Nephron (organoid): ENCODE data around the gene SFRP2.

Source experiments
- H3K27ac Mint-ChIP-seq, 3 experiments: 2 replicates each; pipeline ENCODE4 v1.8.0; 2020; ENCODE audit warnings: mixed read lengths in 3 of 3, mild to moderate bottlenecking in 2 of 3, moderate library complexity in 1 of 3
- H3K27me3 Mint-ChIP-seq: 2 replicates; pipeline ENCODE4 v1.8.0; 2021; ENCODE audit warnings: low read depth, mild to moderate bottlenecking, moderate library complexity, mixed read lengths
- H3K36me3 Mint-ChIP-seq: 2 replicates; pipeline ENCODE4 v1.8.0; 2020; ENCODE audit warnings: low read depth, mixed read lengths
- H3K4me1 Mint-ChIP-seq: 2 replicates; pipeline ENCODE4 v1.8.0; 2020; ENCODE audit warnings: mixed read lengths
- H3K4me3 Mint-ChIP-seq, 3 experiments: 2 replicates each; pipeline ENCODE4 v1.8.0; 2020; ENCODE audit warnings: mild to moderate bottlenecking in 3 of 3, mixed read lengths in 3 of 3, moderate library complexity in 2 of 3
- H3K9me3 Mint-ChIP-seq: 2 replicates; pipeline ENCODE4 v1.8.0; 2020; ENCODE audit warnings: mixed read lengths
- CTCF ChIP-seq, 3 experiments: fragments of 200-600 bp; sonication (generic); IDR thresholded peaks; one replicate each; pipeline ENCODE4 v1.5.0; 2021; ENCODE audit warnings: antibody characterized with exemption in 3 of 3; ENCODE audit not compliant: unreplicated experiment in 3 of 3

Gene SFRP2

GRCh38 chr4:153817466-153817865, 28.6 kb upstream of the SFRP2 start:
- Mint-ChIP-seq H3K4me1 (peaks cover 10% of the 10 kb centered on the region), H3K9me3 (peaks cover 40% of the 10 kb centered on the region), H3K4me3 (no peak overlapping the region), H3K27me3 (peaks cover 4% of the 10 kb centered on the region), H3K27ac (no peak overlapping the region), H3K36me3 (no peaks in the 10 kb centered on the region)
- no peak for TF ChIP-seq CTCF (IDR thresholded peaks at IDR 0.05; ENCODE audit: unreplicated experiment in 3 of 3)

- no peak for TF ChIP-seq CTCF (IDR thresholded peaks at IDR 0.05; ENCODE audit: unreplicated experiment in 3 of 3)
- H3K27me3 Mint-ChIP-seq: no peaks in the 10 kb centered on the region
- peaks cover 40% of the 10 kb centered on the region for H3K9me3 Mint-ChIP-seq
- H3K36me3 Mint-ChIP-seq: no peaks in the 10 kb centered on the region
- H3K27ac Mint-ChIP-seq: no peak overlapping the region
- no peak overlapping the region for H3K4me3 Mint-ChIP-seq
- H3K4me1 Mint-ChIP-seq: peaks cover 12% of the 10 kb centered on the region
These were observed 27.7 kb upstream of the SFRP2 start for GRCh38 chr4:153816542-153816941.

GRCh38 chr4:153814789-153815188, 25.9 kb upstream of the SFRP2 start:
- Mint-ChIP-seq H3K9me3 (peaks cover 37% of the 10 kb centered on the region), H3K27me3 (no peaks in the 10 kb centered on the region), H3K27ac (peak overlapping the region in 1 of 3 experiments; percentile 36), H3K4me1 (peaks cover 14% of the 10 kb centered on the region), H3K4me3 (no peak overlapping the region), H3K36me3 (no peaks in the 10 kb centered on the region)
- no peak for TF ChIP-seq CTCF (IDR thresholded peaks at IDR 0.05; ENCODE audit: unreplicated experiment in 3 of 3)

GRCh38 chr4:153809916-153810810, 21.3 kb upstream of the SFRP2 start:
- no peaks in the 10 kb centered on the region for H3K27me3 Mint-ChIP-seq
- H3K4me3 Mint-ChIP-seq: no peak overlapping the region
- H3K27ac Mint-ChIP-seq: peak overlapping the region in 1 of 3 experiments; percentile 22
- TF ChIP-seq CTCF (IDR thresholded peaks at IDR 0.05; ENCODE audit: unreplicated experiment in 3 of 3): no peak
- H3K36me3 Mint-ChIP-seq: no peaks in the 10 kb centered on the region
- H3K4me1 Mint-ChIP-seq: peaks cover 20% of the 10 kb centered on the region
- peaks cover 7% of the 10 kb centered on the region for H3K9me3 Mint-ChIP-seq

- Mint-ChIP-seq H3K4me1 (peaks cover 28% of the 10 kb centered on the region), H3K9me3 (peaks cover 2% of the 10 kb centered on the region), H3K36me3 (no peaks in the 10 kb centered on the region), H3K27ac (peak overlapping the region in 2 of 3 experiments; percentile 22 to 75), H3K27me3 (no peaks in the 10 kb centered on the region), H3K4me3 (no peak overlapping the region)
- TF ChIP-seq CTCF (IDR thresholded peaks at IDR 0.05; ENCODE audit: unreplicated experiment in 3 of 3): no peak
These were observed 20.4 kb upstream of the SFRP2 start for GRCh38 chr4:153809307-153809706.

- no peaks in the 10 kb centered on the region for H3K36me3 Mint-ChIP-seq
These were observed 19.3 kb upstream of the SFRP2 start for GRCh38 chr4:153808175-153808574.

More at GRCh38 chr4:153808175-153808574, 19.3 kb upstream of the SFRP2 start:
- Mint-ChIP-seq H3K4me3 (no peak overlapping the region), H3K9me3 (no peaks in the 10 kb centered on the region), H3K27me3 (no peaks in the 10 kb centered on the region), H3K4me1 (peaks cover 27% of the 10 kb centered on the region), H3K27ac (no peak overlapping the region)
- TF ChIP-seq CTCF (IDR thresholded peaks at IDR 0.05; ENCODE audit: unreplicated experiment in 3 of 3): no peak
